K562 (cell line): ENCODE results near the gene MTERF4. TPM values are rescaled to one million over a fixed set of nuclear protein-coding genes. Genes with fewer than 3 reads are reported as not detected.

ENCODE experiments used
- ATAC-seq: fragments of 200-7000 bp; cut with Tn5 transposase; 3 replicates; pipeline ENCODE4 v1.9.1; 2020; ENCODE audit warnings: moderate library complexity
- BruUV-seq: library from RNA; stranded (reverse); fragments of 400-500 nt; replicated peaks from 2 replicates; lab custom pipeline; 2021; lab: Mats Ljungman, UMichigan
- CTCF ChIA-PET: fragments of 300-600 bp; formaldehyde crosslinking; extraction: SDS; loops from one replicate; lab custom pipeline; 2021; ENCODE audit warnings: low intra/inter-chr PET ratio; lab: Yijun Ruan, JAX
- POLR2A ChIA-PET: fragments of 300-600, 350-650 bp; sonication (Branson Sonifier 250); formaldehyde crosslinking; extraction: SDS; loops from one replicate; lab custom pipeline; 2021; ENCODE audit warnings: antibody characterized with exemption, inconsistent platforms; lab: Yijun Ruan, JAX
- DNase-seq, 4 experiments: peaks; one replicate each; pipeline versions ENCODE4 v3.0.0 to v3.0.0-alpha.2; 2011 to 2018; ENCODE audit warnings: low spot score in 3 of 4, mixed read lengths in 3 of 4; ENCODE audit errors: extremely low read depth in 1 of 4
- FAIRE-seq: peaks from 2 replicates; lab custom pipeline; 2011; peaks lifted over from hg19 to GRCh38; lab: Jason Lieb, UNC
- H2AFZ ChIP-seq: 2 replicates; pipeline ENCODE4 v1.6.0; 2011; ENCODE audit warnings: low read depth, low read length, control low read depth, inconsistent platforms
- H3K27ac ChIP-seq: fragments of 200-600 bp; 3 replicates; pipeline ENCODE4 v1.8.0; 2011; ENCODE audit warnings: low read depth, mild to moderate bottlenecking, control low read depth, inconsistent platforms, low read length, moderate library complexity, mixed read lengths; ENCODE audit errors: extremely low read depth
- H3K27me3 ChIP-seq, 2 experiments: fragments of 300-600 bp in 1 of 2; 2 replicates in 1 of 2; 3 replicates in 1 of 2; pipeline versions ENCODE4 v1.6.0 to v1.8.0; 2011; ENCODE audit warnings: inconsistent platforms in 2 of 2, low read length in 2 of 2, mild to moderate bottlenecking in 1 of 2, mixed read lengths in 1 of 2, moderate library complexity in 1 of 2; ENCODE audit not compliant: control insufficient read depth in 2 of 2, insufficient read depth in 2 of 2
- H3K36me3 ChIP-seq: fragments of 300-600 bp; 3 replicates; pipeline ENCODE4 v1.8.0; 2011; ENCODE audit warnings: mild to moderate bottlenecking, low read length, inconsistent platforms; ENCODE audit not compliant: control insufficient read depth, insufficient read depth
- H3K4me1 ChIP-seq, 2 experiments: fragments of 200-600 bp in 1 of 2; replicated peaks in 1 of 2; 2 replicates in 1 of 2; 3 replicates in 1 of 2; pipeline versions ENCODE4 v1.5.1 to v1.8.0; 2011; ENCODE audit warnings: inconsistent platforms in 2 of 2, low read length in 2 of 2, mild to moderate bottlenecking in 1 of 2, mixed read lengths in 1 of 2, moderate library complexity in 1 of 2; ENCODE audit not compliant: control insufficient read depth in 2 of 2, insufficient read depth in 2 of 2
- H3K4me2 ChIP-seq: 2 replicates; pipeline ENCODE4 v1.6.1; 2011; ENCODE audit warnings: low read length, control low read depth, inconsistent platforms, mixed read lengths; ENCODE audit not compliant: insufficient read depth
- H3K4me3 ChIP-seq: fragments of 200-600 bp; sonication (generic), shearing (Covaris generic); 2 replicates; pipeline ENCODE4 v1.5.1; 2016; ENCODE audit warnings: control low read depth, inconsistent platforms
- H3K79me2 ChIP-seq: fragments of 200-600 bp; 3 replicates; pipeline ENCODE4 v1.8.0; 2011; ENCODE audit warnings: low read length, inconsistent platforms; ENCODE audit not compliant: control insufficient read depth, insufficient read depth
- H3K9ac ChIP-seq, 2 experiments: 2 replicates each; pipeline versions ENCODE4 v1.6.0 to v1.6.1; 2011; ENCODE audit warnings: low read depth in 2 of 2, low read length in 2 of 2, control low read depth in 1 of 2, inconsistent platforms in 1 of 2, mild to moderate bottlenecking in 1 of 2, mixed read lengths in 1 of 2; ENCODE audit not compliant: insufficient read depth in 1 of 2
- H3K9me1 ChIP-seq: one replicate; pipeline ENCODE4 v1.6.0; 2011; ENCODE audit warnings: inconsistent platforms, mild to moderate bottlenecking, low read length, moderate library complexity; ENCODE audit not compliant: control insufficient read depth, insufficient read depth
- H3K9me3 ChIP-seq: replicated peaks from 2 replicates; pipeline ENCODE4 v1.5.1; 2011; ENCODE audit warnings: low read depth, low read length, inconsistent platforms; ENCODE audit not compliant: control insufficient read depth, insufficient read depth
- H4K20me1 ChIP-seq: replicated peaks from 2 replicates; pipeline ENCODE4 v1.6.1; 2011; ENCODE audit warnings: low read length, inconsistent platforms, mixed read lengths; ENCODE audit not compliant: control insufficient read depth, insufficient read depth
- EHMT2 ChIP-seq: fragments of 450-650 bp; IDR thresholded peaks from 2 replicates; pipeline ENCODE4 v1.6.1; 2018; ENCODE audit warnings: antibody characterized with exemption
- FOXA1 ChIP-seq: fragments of 450-650 bp; IDR thresholded peaks from 2 replicates; pipeline ENCODE4 v1.6.1; 2016; ENCODE audit warnings: mild to moderate bottlenecking, borderline replicate concordance
- MIER1 ChIP-seq: fragments of 450-650 bp; IDR thresholded peaks from 2 replicates; pipeline ENCODE4 v1.6.1; 2016; ENCODE audit warnings: antibody characterized with exemption, mild to moderate bottlenecking, low read depth
- REST ChIP-seq, 2 experiments: fragments of 450-650 bp; formaldehyde crosslinking in 1 of 2; IDR thresholded peaks; 2 replicates each; pipeline versions ENCODE4 v1.4.0 to v1.6.1; 2014 to 2020; ENCODE audit warnings: mild to moderate bottlenecking in 2 of 2, borderline replicate concordance in 1 of 2, low read depth in 1 of 2
- ZNF583 ChIP-seq: fragments of 250-450 bp; sonication (Bioruptor Pico); IDR thresholded peaks from 2 replicates; pipeline ENCODE4 v1.4.0; 2020
- WGBS: fragments of 100-300 bp; shearing (Covaris generic); methylation state at CpG from one replicate; pipeline ENCODE4 v1.1.6; 2016; ENCODE audit warnings: low coverage, mixed read lengths; ENCODE audit not compliant: insufficient coverage; ENCODE audit errors: missing lambda C conversion rate; 5-methylcytosine and 5-hydroxymethylcytosine counted together
- in situ Hi-C: fragments of 300-500 bp; cut with MboI; formaldehyde crosslinking; loops from 4 replicates; pipeline ENCODE4 v1.15.0; 2018; ENCODE audit warnings: inconsistent platforms, mixed read lengths
- intact Hi-C: fragments of 100-400 bp; cut with micrococcal nuclease; formaldehyde crosslinking; loops from 2 replicates; pipeline ENCODE4 v1.14.2; 2022
- polyA plus RNA-seq, 8 experiments: library from polyadenylated mRNA; depleted of rRNA in 4 of 8; stranded (reverse) in 5 of 8; unstranded in 3 of 8; fragments of >200 nt; fragmentation: Nextera tagmentation in 2 of 8; fragmentation: Illumina TruSeq in 1 of 8; extraction: Ambion mirVana in 2 of 8; extraction: Trizol in 1 of 8; gene quantifications; 2 replicates each; pipeline versions ENCODE4 v1.2.1 to v1.2.3, GENCODE V29; 2011 to 2014; ENCODE audit warnings: inconsistent platforms in 1 of 8, missing spikeins in 1 of 8
- total RNA-seq, 7 experiments: library from RNA; depleted of rRNA in 6 of 7; stranded (reverse); fragments of >200 nt in 6 of 7; fragmentation: Illumina TruSeq in 2 of 7; extraction: Trizol in 2 of 7; gene quantifications; 2 replicates each; pipeline versions ENCODE4 v1.2.1 to v1.2.3, GENCODE V29; 2011 to 2021; ENCODE audit warnings: low replicate concordance in 1 of 7

Gene MTERF4
- total and polyA plus RNA-seq, 9 of the 15 experiments (the other 6 are each of a cell fraction or from before 2014, with no cell fraction given) = 15.3 to 29.6 (median 21.2) TPM

GRCh38 chr2:241066893-241067341 is 35.2 kb downstream of the MTERF4 start:
- Histone ChIP-seq H3K36me3 (no peaks in the 10 kb centered on the region), H3K27ac (no peak overlapping the region), H3K4me2 (no peak overlapping the region), H4K20me1 (0 out of 2 replicates have a peak, but pooled peaks cover 6% of the 10 kb centered on the region), H3K9me3 (no peaks in the 10 kb centered on the region), H3K27me3 (peaks cover 9 to 79% of the 10 kb centered on the region in 2 experiments; a peak in 3 of 5 replicates), H3K4me1 (peaks cover 0 to 34% of the 10 kb centered on the region in 2 experiments; a peak in 2 of 5 replicates), H2AFZ (no peak overlapping the region), H3K4me3 (no peak overlapping the region), H3K9me1 (no peaks in the 10 kb centered on the region), H3K79me2 (no peaks in the 10 kb centered on the region), H3K9ac (no peak overlapping the region)
- POLR2A ChIA-PET = interaction anchor here (0.8 to 1.1 kb wide), 2 partner anchors 26 to 104 kb away, joined by 3 read pairs; no protein-coding TSS in a partner anchor
- peak; percentile 86 for TF ChIP-seq REST (IDR thresholded peaks at IDR 0.05; ENCODE audit: borderline replicate concordance)
- 0 out of 2 replicates have a peak, but pooled peaks have one; percentile 54 for TF ChIP-seq REST (CRISPR knock-in tag; IDR thresholded peaks at IDR 0.05; ENCODE audit: low read depth)
- no peak for TF ChIP-seq FOXA1
- TF ChIP-seq ZNF583 (CRISPR knock-in tag) = no peak
- TF ChIP-seq EHMT2 = peak; percentile 44; the same call in 1 of the 2 replicates
- TF ChIP-seq MIER1 = peak; percentile 66; the same call in 1 of the 2 replicates
- in situ Hi-C loops = no loop called here
- intact Hi-C loops = no loop called here
- no peak for FAIRE-seq
- BruUV-seq = no TSS peak
- DNase-seq = peak in 2 of 4 experiments; percentile 25 to 29
- ATAC-seq = no peak; the same call in 2 of the 3 replicates
- WGBS = 14% methylated on average over 9 of the region's 15 CpGs
- CTCF ChIA-PET = no interaction called here
